Liver (tissue), 9 donors: ENCODE data around the gene PPP2R2C. TPM values are rescaled to one million over a fixed set of nuclear protein-coding genes. Genes with fewer than 3 reads are reported as not detected.

Source experiments
- DNase-seq: peaks from one replicate; pipeline ENCODE4 v3.0.0-alpha.2; 2017; ENCODE audit warnings: low spot score
- H3K27ac ChIP-seq, 2 donors: one replicate each; pipeline ENCODE4 v1.7.0; 2013; ENCODE audit warnings: inconsistent platforms in 2 of 2, low read length in 2 of 2, control low read depth in 1 of 2, low read depth in 1 of 2, mild to moderate bottlenecking in 1 of 2
- H3K27me3 ChIP-seq, 4 donors: one replicate each; pipeline versions ENCODE4 v1.6.1 to v1.7.0; 2013; ENCODE audit warnings: low read length in 3 of 4, inconsistent platforms in 1 of 4, mild to moderate bottlenecking in 1 of 4, moderate library complexity in 1 of 4; ENCODE audit not compliant: control insufficient read depth in 4 of 4, insufficient read depth in 4 of 4
- H3K36me3 ChIP-seq, 4 donors: one replicate each; pipeline versions ENCODE4 v1.6.1 to v1.7.0; 2013; ENCODE audit warnings: low read length in 3 of 4, mild to moderate bottlenecking in 3 of 4, low read depth in 1 of 4, moderate library complexity in 1 of 4; ENCODE audit not compliant: control insufficient read depth in 4 of 4, insufficient read depth in 3 of 4
- H3K4me1 ChIP-seq, 4 donors: one replicate each; pipeline versions ENCODE4 v1.6.1 to v1.7.0; 2013; ENCODE audit warnings: low read length in 3 of 4, mild to moderate bottlenecking in 3 of 4, moderate library complexity in 1 of 4; ENCODE audit not compliant: control insufficient read depth in 4 of 4, insufficient read depth in 4 of 4
- H3K4me3 ChIP-seq, 3 donors: one replicate each; pipeline versions ENCODE4 v1.6.1 to v1.7.0; 2013; ENCODE audit warnings: low read length in 3 of 3, control low read depth in 1 of 3, low read depth in 1 of 3, mild to moderate bottlenecking in 1 of 3
- H3K9ac ChIP-seq, 2 donors: one replicate each; pipeline ENCODE4 v1.7.0; 2013; ENCODE audit warnings: low read length in 2 of 2, mild to moderate bottlenecking in 2 of 2, moderate library complexity in 2 of 2, control low read depth in 1 of 2, low read depth in 1 of 2
- H3K9me3 ChIP-seq, 4 donors: one replicate each; pipeline versions ENCODE4 v1.6.1 to v1.7.0; 2013; ENCODE audit warnings: low read length in 3 of 4; ENCODE audit not compliant: control insufficient read depth in 4 of 4
- ATF3 ChIP-seq: IDR thresholded peaks from 2 replicates; pipeline ENCODE4 v1.6.1; 2016; ENCODE audit warnings: antibody characterized with exemption
- CTCF ChIP-seq: fragments of 150-350 bp; IDR thresholded peaks from 2 replicates; pipeline ENCODE4 v1.5.1; 2017; ENCODE audit warnings: improper control_type of control experiment, low read depth, low read length; ENCODE audit not compliant: missing input control
- EGR1 ChIP-seq, 2 donors: IDR thresholded peaks; 2 replicates each; pipeline ENCODE4 v1.6.1; 2016 to 2018; ENCODE audit warnings: antibody characterized with exemption in 2 of 2, low read depth in 2 of 2
- FOXA1 ChIP-seq: IDR thresholded peaks from 2 replicates; pipeline ENCODE4 v1.6.1; 2016; ENCODE audit warnings: antibody characterized with exemption
- FOXA2 ChIP-seq: IDR thresholded peaks from 2 replicates; pipeline ENCODE4 v1.6.1; 2016; ENCODE audit warnings: antibody characterized with exemption
- GABPA ChIP-seq, 2 donors: IDR thresholded peaks in 1 of 2; conservative IDR thresholded peaks in 1 of 2; 2 replicates each; pipeline ENCODE4 v1.6.1; 2016; ENCODE audit warnings: antibody characterized with exemption in 2 of 2, mild to moderate bottlenecking in 1 of 2, moderate library complexity in 1 of 2
- HNF4A ChIP-seq, 2 donors: conservative IDR thresholded peaks; 2 replicates each; pipeline ENCODE4 v1.6.1; 2016; ENCODE audit warnings: antibody characterized with exemption in 2 of 2, mild to moderate bottlenecking in 2 of 2
- HNF4G ChIP-seq: IDR thresholded peaks from 2 replicates; pipeline ENCODE4 v1.6.1; 2016; ENCODE audit warnings: antibody characterized with exemption
- JUND ChIP-seq, 2 donors: IDR thresholded peaks; 2 replicates each; pipeline ENCODE4 v1.6.1; 2016; ENCODE audit warnings: antibody characterized with exemption in 2 of 2
- MAX ChIP-seq: IDR thresholded peaks from 2 replicates; pipeline ENCODE4 v1.6.1; 2016; ENCODE audit warnings: antibody characterized with exemption
- NR2F2 ChIP-seq: IDR thresholded peaks from 2 replicates; pipeline ENCODE4 v1.6.1; 2016; ENCODE audit warnings: antibody characterized with exemption
- RAD21 ChIP-seq, 2 donors: IDR thresholded peaks; 2 replicates each; pipeline ENCODE4 v1.6.1; 2016; ENCODE audit warnings: antibody characterized with exemption in 2 of 2, mild to moderate bottlenecking in 2 of 2
- REST ChIP-seq: IDR thresholded peaks from 2 replicates; pipeline ENCODE4 v1.6.1; 2016; ENCODE audit warnings: antibody characterized with exemption, mild to moderate bottlenecking
- SP1 ChIP-seq: IDR thresholded peaks from 2 replicates; pipeline ENCODE4 v1.6.1; 2018; ENCODE audit warnings: antibody characterized with exemption, mild to moderate bottlenecking
- TAF1 ChIP-seq: conservative IDR thresholded peaks from 2 replicates; pipeline ENCODE4 v1.6.1; 2016; ENCODE audit warnings: antibody characterized with exemption, mild to moderate bottlenecking
- YY1 ChIP-seq: IDR thresholded peaks from 2 replicates; pipeline ENCODE4 v1.6.1; 2016; ENCODE audit warnings: antibody characterized with exemption, mild to moderate bottlenecking
- ZBTB33 ChIP-seq: IDR thresholded peaks from 2 replicates; pipeline ENCODE4 v1.6.1; 2016; ENCODE audit warnings: antibody characterized with exemption
- WGBS: extraction: QIAGEN DNeasy Blood & Tissue Kit; methylation state at CpG from one replicate; pipeline ENCODE4 v1.1.7; 2013; 5-methylcytosine and 5-hydroxymethylcytosine counted together
- polyA plus RNA-seq, 2 donors: library from polyadenylated mRNA; stranded (reverse) in 1 of 2; unstranded in 1 of 2; fragments of 200-250 nt in 1 of 2; fragments of >200 nt in 1 of 2; fragmentation: Nextera tagmentation in 1 of 2; extraction: Ambion mirVana in 1 of 2; gene quantifications; one replicate each; pipeline versions ENCODE4 v1.2.1 to v1.2.3, GENCODE V29; 2013 to 2015
- total RNA-seq, 2 donors: library from RNA; depleted of rRNA; stranded (reverse); fragments of >200 nt; gene quantifications; one replicate each; pipeline ENCODE4 v1.2.3, GENCODE V29; 2014
- donor health status: healthy.
- donor health status: healthy.
- donor health status: healthy.
- donor health status: healthy.
- donor health status: healthy.

Gene PPP2R2C
- total and polyA plus RNA-seq, 4 donors = under 0.01 to 0.01 TPM; not detected in 2

- Histone ChIP-seq H3K4me1 (no peaks in the 10 kb centered on the region), H3K4me3 (no peak overlapping the region), H3K36me3 (no peaks in the 10 kb centered on the region), H3K9me3 (no peaks in the 10 kb centered on the region), H3K27me3 (no peaks in the 10 kb centered on the region), H3K9ac (no peak overlapping the region), H3K27ac (no peak overlapping the region)
- TF ChIP-seq ATF3 = no peak
- TF ChIP-seq JUND (IDR thresholded peaks at IDR 0.05) = no peak
- TF ChIP-seq SP1 = no peak
- no peak for TF ChIP-seq HNF4G
- TF ChIP-seq YY1 = no peak
- no peak for DNase-seq
- 72% methylated on average over 19 of the region's 19 CpGs for WGBS
Observed at GRCh38 chr4:6349896-6350603, 122.4 kb downstream of the PPP2R2C start.

- no peaks in the 10 kb centered on the region for H3K4me1 ChIP-seq
- H3K36me3 ChIP-seq = no peaks in the 10 kb centered on the region
- 76% methylated on average over 4 of the region's 4 CpGs for WGBS
- H3K9me3 ChIP-seq = no peaks in the 10 kb centered on the region
- H3K4me3 ChIP-seq = no peak overlapping the region
- H3K9ac ChIP-seq = no peak overlapping the region
- TF ChIP-seq RAD21 (IDR thresholded peaks at IDR 0.05) (no peak), GABPA (IDR thresholded peaks at IDR 0.05 in 1 of 2, conservative IDR thresholded peaks at IDR 0.05 in 1 of 2) (no peak), NR2F2 (no peak), REST (no peak), ZBTB33 (no peak), YY1 (no peak), FOXA1 (no peak), HNF4A (conservative IDR thresholded peaks at IDR 0.05) (no peak), ATF3 (no peak), CTCF (no peak), FOXA2 (no peak), MAX (no peak), SP1 (no peak), TAF1 (no peak), EGR1 (IDR thresholded peaks at IDR 0.05; ENCODE audit: low read depth in 2 of 2) (no peak), JUND (IDR thresholded peaks at IDR 0.05) (no peak)
- no peaks in the 10 kb centered on the region for H3K27me3 ChIP-seq
- DNase-seq = no peak
- no peak overlapping the region for H3K27ac ChIP-seq
Observed at GRCh38 chr4:6348408-6348807, 124.0 kb downstream of the PPP2R2C start.
